Osteocyte (in vitro differentiated cells): ENCODE results near the gene TMEM242. TPM values are rescaled to one million over a fixed set of nuclear protein-coding genes. Genes with fewer than 3 reads are reported as not detected.
"Not testable (repeated sequence)": the region's sequence is repeated elsewhere in the genome, so short reads cannot be mapped to it uniquely, and the experiment has no call there.

ENCODE experiments used
- DNase-seq: peaks from one replicate; pipeline ENCODE4 v3.0.0; 2021; ENCODE audit warnings: mixed read lengths; ENCODE audit not compliant: unreplicated experiment; ENCODE audit errors: extremely low spot score
- H3K27ac Mint-ChIP-seq: one replicate; pipeline ENCODE4 v1.8.0; 2021; ENCODE audit warnings: mild to moderate bottlenecking, mixed read lengths; ENCODE audit not compliant: unreplicated experiment
- H3K27me3 Mint-ChIP-seq: one replicate; pipeline ENCODE4 v1.8.0; 2021; ENCODE audit warnings: mixed read lengths; ENCODE audit not compliant: unreplicated experiment
- H3K36me3 Mint-ChIP-seq: one replicate; pipeline ENCODE4 v1.8.0; 2021; ENCODE audit warnings: mixed read lengths; ENCODE audit not compliant: unreplicated experiment
- H3K4me1 Mint-ChIP-seq: one replicate; pipeline ENCODE4 v1.8.0; 2021; ENCODE audit warnings: mixed read lengths; ENCODE audit not compliant: unreplicated experiment
- H3K4me3 Mint-ChIP-seq: one replicate; pipeline ENCODE4 v1.8.0; 2021; ENCODE audit warnings: mild to moderate bottlenecking, moderate library complexity, mixed read lengths; ENCODE audit not compliant: unreplicated experiment
- H3K9me3 Mint-ChIP-seq: one replicate; pipeline ENCODE4 v1.8.0; 2021; ENCODE audit warnings: mixed read lengths; ENCODE audit not compliant: unreplicated experiment
- total RNA-seq: library from RNA; stranded (reverse); gene quantifications from 2 replicates; pipeline ENCODE4 v1.2.1, GENCODE V29; 2021
- TF ChIP-seq, protein P1 (sequence below): fragments of 200-600 bp; sonication (generic); IDR thresholded peaks from 2 replicates; pipeline ENCODE4 v1.5.0; 2021; ENCODE audit warnings: antibody characterized with exemption, mild to moderate bottlenecking, moderate library complexity

TMEM242 gene
- total RNA-seq, 1 donor from 2014 or later: 12.7 TPM

DNA sequence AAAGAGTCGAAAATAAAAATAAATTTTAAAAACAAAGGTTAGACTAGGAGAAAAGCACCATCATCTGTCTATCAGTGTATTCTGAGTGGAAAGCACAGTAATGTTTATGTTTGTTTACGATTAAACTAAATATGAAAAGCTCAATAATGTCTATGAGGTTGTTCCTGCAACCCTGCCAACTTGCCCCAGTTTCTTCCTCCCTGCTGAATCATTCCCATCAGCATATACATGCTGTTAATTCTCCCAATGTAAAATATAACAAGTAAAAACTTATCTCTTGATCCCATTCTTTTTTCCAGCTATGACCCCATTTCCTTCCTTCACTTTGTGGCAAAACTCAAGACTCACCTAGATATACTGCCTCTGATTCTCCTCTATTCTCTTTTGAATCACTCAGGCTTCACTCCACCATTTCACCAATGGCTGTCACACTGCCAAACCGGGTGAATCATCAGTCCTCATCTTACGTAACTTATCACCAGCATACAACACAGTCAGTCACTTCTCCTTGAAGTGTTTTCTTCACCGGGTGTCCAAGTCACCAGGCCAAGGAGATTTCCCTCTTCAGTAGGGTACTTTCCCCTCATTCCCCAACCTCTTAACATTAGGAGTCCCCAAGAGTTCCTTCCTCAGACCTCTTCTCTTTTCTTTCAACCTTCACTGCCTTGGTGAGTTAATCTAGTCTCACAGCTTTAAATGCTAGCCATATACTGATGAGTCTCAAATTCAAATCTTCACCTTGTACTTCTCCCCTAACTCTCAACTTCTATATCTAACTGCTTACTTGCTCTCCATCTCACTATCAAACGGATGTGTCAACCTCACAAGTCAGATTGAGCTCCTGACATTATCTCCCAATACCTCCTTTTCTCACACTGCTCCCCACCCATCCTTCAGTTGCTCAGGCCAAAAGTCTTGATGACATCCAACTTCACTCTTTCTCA is 6.2 kb downstream of the TMEM242 start:
- H3K4me1 Mint-ChIP-seq: peaks cover 10% of the 10 kb centered on the region
- TF ChIP-seq, protein P1, sequence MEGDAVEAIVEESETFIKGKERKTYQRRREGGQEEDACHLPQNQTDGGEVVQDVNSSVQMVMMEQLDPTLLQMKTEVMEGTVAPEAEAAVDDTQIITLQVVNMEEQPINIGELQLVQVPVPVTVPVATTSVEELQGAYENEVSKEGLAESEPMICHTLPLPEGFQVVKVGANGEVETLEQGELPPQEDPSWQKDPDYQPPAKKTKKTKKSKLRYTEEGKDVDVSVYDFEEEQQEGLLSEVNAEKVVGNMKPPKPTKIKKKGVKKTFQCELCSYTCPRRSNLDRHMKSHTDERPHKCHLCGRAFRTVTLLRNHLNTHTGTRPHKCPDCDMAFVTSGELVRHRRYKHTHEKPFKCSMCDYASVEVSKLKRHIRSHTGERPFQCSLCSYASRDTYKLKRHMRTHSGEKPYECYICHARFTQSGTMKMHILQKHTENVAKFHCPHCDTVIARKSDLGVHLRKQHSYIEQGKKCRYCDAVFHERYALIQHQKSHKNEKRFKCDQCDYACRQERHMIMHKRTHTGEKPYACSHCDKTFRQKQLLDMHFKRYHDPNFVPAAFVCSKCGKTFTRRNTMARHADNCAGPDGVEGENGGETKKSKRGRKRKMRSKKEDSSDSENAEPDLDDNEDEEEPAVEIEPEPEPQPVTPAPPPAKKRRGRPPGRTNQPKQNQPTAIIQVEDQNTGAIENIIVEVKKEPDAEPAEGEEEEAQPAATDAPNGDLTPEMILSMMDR: no peak
- no peak for DNase-seq
- H3K4me3 Mint-ChIP-seq: no peak overlapping the region
- H3K36me3 Mint-ChIP-seq: peaks cover 27% of the 10 kb centered on the region
- no peaks in the 10 kb centered on the region for H3K27me3 Mint-ChIP-seq
- no peak overlapping the region for H3K27ac Mint-ChIP-seq
- H3K9me3 Mint-ChIP-seq: no peaks in the 10 kb centered on the region

DNA sequence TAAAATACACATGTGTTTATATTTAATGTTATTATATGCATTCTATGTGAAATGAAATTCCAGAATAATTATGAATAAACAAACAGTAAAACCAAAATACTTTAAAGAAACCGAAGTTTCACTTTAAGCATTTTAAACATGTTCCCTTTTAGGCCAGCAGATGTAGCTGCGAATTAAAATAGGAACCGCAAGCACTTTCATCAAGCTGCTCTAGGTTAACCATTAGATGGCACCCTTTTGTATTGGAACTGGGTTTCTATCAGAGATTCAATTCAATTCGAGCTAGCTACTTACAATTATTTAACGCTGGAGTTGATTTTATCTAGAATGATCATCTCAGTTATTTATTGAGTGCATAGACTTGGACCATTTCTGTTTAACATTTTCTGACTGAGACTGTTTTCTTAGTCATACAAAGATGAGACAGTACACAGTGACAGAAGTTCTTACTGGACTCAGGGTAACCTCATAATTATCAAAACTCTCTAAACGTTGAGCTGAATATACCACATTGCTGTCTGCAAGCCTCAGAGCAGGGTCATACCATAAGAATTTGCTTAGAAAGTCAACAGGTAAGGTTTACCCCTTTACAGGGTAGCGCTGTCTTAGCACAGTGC is 8.5 kb downstream of the TMEM242 start:
- Mint-ChIP-seq H3K27ac (peak overlapping the region; percentile 25), H3K36me3 (peaks cover 32% of the 10 kb centered on the region)

DNA sequence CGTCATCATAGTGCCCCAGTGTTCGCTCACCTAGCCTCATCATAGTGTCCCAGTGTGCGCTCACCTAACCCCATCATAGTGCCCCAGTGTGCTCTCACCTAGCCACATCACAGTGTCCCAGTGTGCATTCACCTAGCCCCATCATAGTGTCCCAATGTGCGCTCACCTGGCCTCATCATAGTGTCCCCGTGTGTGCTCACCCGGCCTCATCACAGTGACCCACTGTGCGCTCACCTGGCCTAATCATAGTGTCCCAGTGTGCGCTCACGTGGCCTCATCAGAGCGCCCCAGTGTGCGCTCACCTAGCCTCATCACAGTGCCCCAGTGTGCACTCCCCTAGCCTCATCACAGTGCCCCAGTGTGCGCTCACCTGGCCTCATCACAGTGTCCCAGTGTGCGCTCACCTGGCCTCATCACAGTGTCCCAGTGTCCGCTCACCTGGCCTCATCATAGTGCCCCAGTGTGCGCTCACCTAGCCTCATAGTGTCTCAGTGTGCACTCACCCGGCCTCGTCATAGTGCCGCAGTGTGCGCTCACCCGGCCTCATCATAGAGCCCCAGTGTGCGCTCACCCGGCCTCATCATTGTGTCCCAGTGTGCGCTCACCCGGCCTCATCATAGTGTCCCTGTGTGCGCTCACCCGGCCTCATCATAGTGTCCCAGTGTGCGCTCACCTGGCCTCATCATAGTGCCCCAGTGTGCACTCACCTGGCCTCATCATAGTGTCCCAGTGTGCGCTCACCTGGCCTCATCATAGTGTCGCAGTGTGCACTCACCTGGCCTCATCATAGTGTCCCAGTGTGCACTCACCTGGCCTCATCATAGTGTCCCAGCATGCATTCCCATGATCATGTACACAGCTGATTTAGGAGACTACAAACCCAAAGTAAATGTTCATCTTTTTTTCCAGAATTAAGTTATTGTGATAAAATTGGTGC is 9.5 kb downstream of the TMEM242 start:
- Mint-ChIP-seq H3K27me3 (no peaks in the 10 kb centered on the region), H3K4me3 (no peak overlapping the region), H3K4me1 (peaks cover 6% of the 10 kb centered on the region), H3K9me3 (no peaks in the 10 kb centered on the region), H3K27ac (no peak overlapping the region), H3K36me3 (peaks cover 32% of the 10 kb centered on the region)
- DNase-seq: no peak
- TF ChIP-seq, protein P1: no peak

More for the DNA sequence above, 8.5 kb downstream of the TMEM242 start:
- no peaks in the 10 kb centered on the region for H3K27me3 Mint-ChIP-seq
- H3K4me1 Mint-ChIP-seq: peaks cover 6% of the 10 kb centered on the region
- TF ChIP-seq, protein P1: peak; percentile 85
- no peak overlapping the region for H3K4me3 Mint-ChIP-seq
- no peaks in the 10 kb centered on the region for H3K9me3 Mint-ChIP-seq
- no peak for DNase-seq

DNA sequence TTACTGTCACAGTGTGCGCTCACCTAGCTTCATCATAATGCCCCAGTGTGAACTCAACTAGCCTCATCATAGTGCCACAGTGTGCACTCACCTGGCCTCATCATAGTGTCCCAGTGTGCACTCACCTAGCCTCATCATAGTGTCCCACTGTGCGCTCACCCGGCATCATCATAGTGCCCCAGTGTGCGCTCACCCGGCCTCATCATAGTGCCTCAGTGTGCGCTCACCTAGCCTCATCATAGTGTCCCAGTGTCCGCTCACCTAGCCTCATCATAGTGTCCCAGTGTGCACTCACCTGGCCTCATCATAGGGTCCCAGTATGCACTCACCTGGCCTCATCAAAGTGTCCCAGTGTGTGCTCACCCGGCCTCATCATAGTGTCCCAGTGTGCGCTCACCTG is 10.6 kb downstream of the TMEM242 start:
- no peak overlapping the region for H3K27ac Mint-ChIP-seq
- H3K36me3 Mint-ChIP-seq: peaks cover 31% of the 10 kb centered on the region
- TF ChIP-seq, protein P1: no peak
- H3K4me1 Mint-ChIP-seq: peaks cover 6% of the 10 kb centered on the region
- no peak overlapping the region for H3K4me3 Mint-ChIP-seq
- no peaks in the 10 kb centered on the region for H3K27me3 Mint-ChIP-seq
- no peaks in the 10 kb centered on the region for H3K9me3 Mint-ChIP-seq
- no peak for DNase-seq

DNA sequence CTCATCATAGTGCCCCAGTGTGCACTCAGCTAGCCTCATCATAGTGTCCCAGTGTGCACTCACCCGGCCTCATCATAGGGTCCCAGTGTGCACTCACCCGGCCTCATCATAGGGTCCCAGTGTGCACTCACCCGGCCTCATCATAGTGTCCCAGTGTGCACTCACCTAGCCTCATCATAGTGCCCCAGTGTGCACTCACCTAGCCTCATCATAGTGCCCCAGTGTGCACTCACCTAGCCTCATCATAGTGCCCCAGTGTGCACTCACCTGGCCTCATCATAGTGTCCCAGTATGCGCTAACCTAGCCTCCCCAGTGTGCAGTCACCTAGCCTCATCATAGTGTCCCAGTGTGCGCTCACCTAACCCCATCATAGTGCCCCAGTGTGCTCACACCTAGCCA is 12.6 kb downstream of the TMEM242 start:
- not testable (repeated sequence) for H3K27me3 Mint-ChIP-seq, H3K9me3 Mint-ChIP-seq, DNase-seq, H3K4me3 Mint-ChIP-seq, H3K27ac Mint-ChIP-seq, H3K4me1 Mint-ChIP-seq
- peaks cover 20% of the 10 kb centered on the region for H3K36me3 Mint-ChIP-seq
